Liver (tissue), 9 donors: ENCODE data around the gene SPOCK2. TPM values are rescaled to one million over a fixed set of nuclear protein-coding genes. Genes with fewer than 3 reads are reported as not detected.

ENCODE experiments used
- DNase-seq: peaks from one replicate; pipeline ENCODE4 v3.0.0-alpha.2; 2017; ENCODE audit warnings: low spot score
- H3K27ac ChIP-seq, 2 donors: one replicate each; pipeline ENCODE4 v1.7.0; 2013; ENCODE audit warnings: inconsistent platforms in 2 of 2, low read length in 2 of 2, control low read depth in 1 of 2, low read depth in 1 of 2, mild to moderate bottlenecking in 1 of 2
- H3K27me3 ChIP-seq, 4 donors: one replicate each; pipeline versions ENCODE4 v1.6.1 to v1.7.0; 2013; ENCODE audit warnings: low read length in 3 of 4, inconsistent platforms in 1 of 4, mild to moderate bottlenecking in 1 of 4, moderate library complexity in 1 of 4; ENCODE audit not compliant: control insufficient read depth in 4 of 4, insufficient read depth in 4 of 4
- H3K36me3 ChIP-seq, 4 donors: one replicate each; pipeline versions ENCODE4 v1.6.1 to v1.7.0; 2013; ENCODE audit warnings: low read length in 3 of 4, mild to moderate bottlenecking in 3 of 4, low read depth in 1 of 4, moderate library complexity in 1 of 4; ENCODE audit not compliant: control insufficient read depth in 4 of 4, insufficient read depth in 3 of 4
- H3K4me1 ChIP-seq, 4 donors: one replicate each; pipeline versions ENCODE4 v1.6.1 to v1.7.0; 2013; ENCODE audit warnings: low read length in 3 of 4, mild to moderate bottlenecking in 3 of 4, moderate library complexity in 1 of 4; ENCODE audit not compliant: control insufficient read depth in 4 of 4, insufficient read depth in 4 of 4
- H3K4me3 ChIP-seq, 3 donors: one replicate each; pipeline versions ENCODE4 v1.6.1 to v1.7.0; 2013; ENCODE audit warnings: low read length in 3 of 3, control low read depth in 1 of 3, low read depth in 1 of 3, mild to moderate bottlenecking in 1 of 3
- H3K9ac ChIP-seq, 2 donors: one replicate each; pipeline ENCODE4 v1.7.0; 2013; ENCODE audit warnings: low read length in 2 of 2, mild to moderate bottlenecking in 2 of 2, moderate library complexity in 2 of 2, control low read depth in 1 of 2, low read depth in 1 of 2
- H3K9me3 ChIP-seq, 4 donors: one replicate each; pipeline versions ENCODE4 v1.6.1 to v1.7.0; 2013; ENCODE audit warnings: low read length in 3 of 4; ENCODE audit not compliant: control insufficient read depth in 4 of 4
- ATF3 ChIP-seq: IDR thresholded peaks from 2 replicates; pipeline ENCODE4 v1.6.1; 2016; ENCODE audit warnings: antibody characterized with exemption
- EGR1 ChIP-seq, 2 donors: IDR thresholded peaks; 2 replicates each; pipeline ENCODE4 v1.6.1; 2016 to 2018; ENCODE audit warnings: antibody characterized with exemption in 2 of 2, low read depth in 2 of 2
- FOXA1 ChIP-seq: IDR thresholded peaks from 2 replicates; pipeline ENCODE4 v1.6.1; 2016; ENCODE audit warnings: antibody characterized with exemption
- FOXA2 ChIP-seq: IDR thresholded peaks from 2 replicates; pipeline ENCODE4 v1.6.1; 2016; ENCODE audit warnings: antibody characterized with exemption
- GABPA ChIP-seq, 2 donors: IDR thresholded peaks in 1 of 2; conservative IDR thresholded peaks in 1 of 2; 2 replicates each; pipeline ENCODE4 v1.6.1; 2016; ENCODE audit warnings: antibody characterized with exemption in 2 of 2, mild to moderate bottlenecking in 1 of 2, moderate library complexity in 1 of 2
- HNF4A ChIP-seq, 2 donors: conservative IDR thresholded peaks; 2 replicates each; pipeline ENCODE4 v1.6.1; 2016; ENCODE audit warnings: antibody characterized with exemption in 2 of 2, mild to moderate bottlenecking in 2 of 2
- JUND ChIP-seq, 2 donors: IDR thresholded peaks; 2 replicates each; pipeline ENCODE4 v1.6.1; 2016; ENCODE audit warnings: antibody characterized with exemption in 2 of 2
- NR2F2 ChIP-seq: IDR thresholded peaks from 2 replicates; pipeline ENCODE4 v1.6.1; 2016; ENCODE audit warnings: antibody characterized with exemption
- RAD21 ChIP-seq, 2 donors: IDR thresholded peaks; 2 replicates each; pipeline ENCODE4 v1.6.1; 2016; ENCODE audit warnings: antibody characterized with exemption in 2 of 2, mild to moderate bottlenecking in 2 of 2
- RXRA ChIP-seq, 2 donors: IDR thresholded peaks; 2 replicates each; pipeline ENCODE4 v1.6.1; 2017 to 2018; ENCODE audit warnings: antibody characterized with exemption in 2 of 2, mild to moderate bottlenecking in 1 of 2
- SP1 ChIP-seq: IDR thresholded peaks from 2 replicates; pipeline ENCODE4 v1.6.1; 2018; ENCODE audit warnings: antibody characterized with exemption, mild to moderate bottlenecking
- TAF1 ChIP-seq: conservative IDR thresholded peaks from 2 replicates; pipeline ENCODE4 v1.6.1; 2016; ENCODE audit warnings: antibody characterized with exemption, mild to moderate bottlenecking
- YY1 ChIP-seq: IDR thresholded peaks from 2 replicates; pipeline ENCODE4 v1.6.1; 2016; ENCODE audit warnings: antibody characterized with exemption, mild to moderate bottlenecking
- WGBS: extraction: QIAGEN DNeasy Blood & Tissue Kit; methylation state at CpG from one replicate; pipeline ENCODE4 v1.1.7; 2013; 5-methylcytosine and 5-hydroxymethylcytosine counted together
- polyA plus RNA-seq, 2 donors: library from polyadenylated mRNA; stranded (reverse) in 1 of 2; unstranded in 1 of 2; fragments of 200-250 nt in 1 of 2; fragments of >200 nt in 1 of 2; fragmentation: Nextera tagmentation in 1 of 2; extraction: Ambion mirVana in 1 of 2; gene quantifications; one replicate each; pipeline versions ENCODE4 v1.2.1 to v1.2.3, GENCODE V29; 2013 to 2015
- total RNA-seq, 2 donors: library from RNA; depleted of rRNA; stranded (reverse); fragments of >200 nt; gene quantifications; one replicate each; pipeline ENCODE4 v1.2.3, GENCODE V29; 2014
- TF ChIP-seq, protein P1 (sequence below): fragments of 150-350 bp; IDR thresholded peaks from 2 replicates; pipeline ENCODE4 v1.5.1; 2017; ENCODE audit warnings: improper control_type of control experiment, low read depth, low read length; ENCODE audit not compliant: missing input control
- donor health status: healthy.
- donor health status: healthy.
- donor health status: healthy.
- donor health status: healthy.
- donor health status: healthy.

SPOCK2 gene
- total and polyA plus RNA-seq, 4 donors: 0.36 to 1.7 (median 0.64) TPM

DNA sequence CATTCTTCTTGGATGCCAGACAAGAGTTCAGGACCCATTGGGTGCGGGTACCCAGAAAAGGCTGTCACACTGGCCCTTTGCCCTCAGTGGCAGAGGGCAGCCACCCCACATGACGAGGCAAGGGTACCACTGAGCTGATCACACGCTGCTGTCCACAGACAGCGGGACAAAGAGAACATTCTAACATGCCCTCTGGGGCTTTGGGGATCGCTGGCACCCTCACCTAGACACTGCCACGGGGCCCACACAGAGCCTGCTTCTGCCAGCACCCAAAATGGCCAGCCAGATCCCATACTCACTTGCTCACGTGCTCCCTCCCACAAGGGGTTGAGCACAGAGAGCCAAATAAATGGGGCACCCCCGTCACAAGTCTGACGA, 16.7 kb upstream of the SPOCK2 start:
- TF ChIP-seq NR2F2 (no peak), FOXA2 (no peak), HNF4A (conservative IDR thresholded peaks at IDR 0.05) (no peak), FOXA1 (no peak)
- Histone ChIP-seq H3K36me3 (peaks cover 3 to 10% (median 5%) of the 10 kb centered on the region in 4 donors), H3K27ac (no peak overlapping the region), H3K9me3 (no peaks in the 10 kb centered on the region), H3K27me3 (no peaks in the 10 kb centered on the region), H3K4me1 (peaks cover 0 to 3% (median 0%) of the 10 kb centered on the region in 4 donors), H3K4me3 (no peak overlapping the region), H3K9ac (no peak overlapping the region)
- WGBS: 98% methylated on average over 9 of the region's 9 CpGs
- DNase-seq: no peak

GRCh38 chr10:72104472-72105097, 16.2 kb upstream of the SPOCK2 start:
- DNase-seq: no peak
- TF ChIP-seq SP1 (no peak), FOXA1 (no peak), FOXA2 (no peak), HNF4A (conservative IDR thresholded peaks at IDR 0.05) (no peak)
- TF ChIP-seq, protein P1, sequence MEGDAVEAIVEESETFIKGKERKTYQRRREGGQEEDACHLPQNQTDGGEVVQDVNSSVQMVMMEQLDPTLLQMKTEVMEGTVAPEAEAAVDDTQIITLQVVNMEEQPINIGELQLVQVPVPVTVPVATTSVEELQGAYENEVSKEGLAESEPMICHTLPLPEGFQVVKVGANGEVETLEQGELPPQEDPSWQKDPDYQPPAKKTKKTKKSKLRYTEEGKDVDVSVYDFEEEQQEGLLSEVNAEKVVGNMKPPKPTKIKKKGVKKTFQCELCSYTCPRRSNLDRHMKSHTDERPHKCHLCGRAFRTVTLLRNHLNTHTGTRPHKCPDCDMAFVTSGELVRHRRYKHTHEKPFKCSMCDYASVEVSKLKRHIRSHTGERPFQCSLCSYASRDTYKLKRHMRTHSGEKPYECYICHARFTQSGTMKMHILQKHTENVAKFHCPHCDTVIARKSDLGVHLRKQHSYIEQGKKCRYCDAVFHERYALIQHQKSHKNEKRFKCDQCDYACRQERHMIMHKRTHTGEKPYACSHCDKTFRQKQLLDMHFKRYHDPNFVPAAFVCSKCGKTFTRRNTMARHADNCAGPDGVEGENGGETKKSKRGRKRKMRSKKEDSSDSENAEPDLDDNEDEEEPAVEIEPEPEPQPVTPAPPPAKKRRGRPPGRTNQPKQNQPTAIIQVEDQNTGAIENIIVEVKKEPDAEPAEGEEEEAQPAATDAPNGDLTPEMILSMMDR: no peak
- Histone ChIP-seq H3K27ac (no peak overlapping the region), H3K9ac (no peak overlapping the region), H3K27me3 (no peaks in the 10 kb centered on the region), H3K36me3 (peaks cover 3 to 10% (median 5%) of the 10 kb centered on the region in 4 donors), H3K9me3 (no peaks in the 10 kb centered on the region), H3K4me1 (peaks cover 0 to 3% (median 0%) of the 10 kb centered on the region in 4 donors), H3K4me3 (no peak overlapping the region)
- 95% methylated on average over 8 of the region's 8 CpGs for WGBS

- no peak overlapping the region for H3K9ac ChIP-seq
- WGBS: 47% methylated on average over 10 of the region's 10 CpGs
- TF ChIP-seq GABPA (IDR thresholded peaks at IDR 0.05 in 1 of 2, conservative IDR thresholded peaks at IDR 0.05 in 1 of 2) (no peak), ATF3 (peak; percentile 65), RAD21 (IDR thresholded peaks at IDR 0.05) (no peak), YY1 (no peak), FOXA1 (no peak), EGR1 (IDR thresholded peaks at IDR 0.05; ENCODE audit: low read depth in 2 of 2) (no peak), HNF4A (conservative IDR thresholded peaks at IDR 0.05) (peak in 1 of 2 donors; percentile 9), RXRA (IDR thresholded peaks at IDR 0.05) (peak in 1 of 2 donors; percentile 25), TAF1 (no peak), JUND (IDR thresholded peaks at IDR 0.05) (peak in 1 of 2 donors; percentile 10)
- DNase-seq: no peak
- H3K4me1 ChIP-seq: peaks cover 0 to 34% (median 25%) of the 10 kb centered on the region in 4 donors
- H3K27me3 ChIP-seq: no peaks in the 10 kb centered on the region
- peaks cover 0 to 10% (median 5%) of the 10 kb centered on the region in 4 donors for H3K36me3 ChIP-seq
- H3K9me3 ChIP-seq: no peaks in the 10 kb centered on the region
- H3K27ac ChIP-seq: peak overlapping the region in 1 of 2 donors; percentile 74
- H3K4me3 ChIP-seq: no peak overlapping the region
Measured at GRCh38 chr10:72099600-72099921, 11.2 kb upstream of the SPOCK2 start.
